Central memory CD8-positive, alpha-beta T cell (primary cell): ENCODE results near the gene ZNF500.

Source experiments
- ATAC-seq: fragments of 150-1000 bp; cut with Tn5 transposase; replicated peaks from 2 replicates; pipeline ENCODE4 v1.10.0; 2022; ENCODE audit warnings: mild to moderate bottlenecking, moderate FRiP score, moderate number of reproducible peaks; ENCODE audit not compliant: poor library complexity, severe bottlenecking; ENCODE audit errors: extremely low read depth
- DNase-seq, 2 donors: peaks; one replicate each; pipeline ENCODE4 v3.0.0; 2021; ENCODE audit warnings: low spot score in 2 of 2
- H3K27ac Mint-ChIP-seq: one replicate; pipeline ENCODE4 v1.8.0; 2022; ENCODE audit warnings: low read depth, mild to moderate bottlenecking, moderate library complexity, mixed read lengths
- H3K27me3 Mint-ChIP-seq: one replicate; pipeline ENCODE4 v1.8.0; 2022; ENCODE audit warnings: mixed read lengths
- H3K36me3 Mint-ChIP-seq: one replicate; pipeline ENCODE4 v1.8.0; 2022; ENCODE audit warnings: mild to moderate bottlenecking, moderate library complexity, mixed read lengths; ENCODE audit not compliant: insufficient read depth
- H3K4me1 Mint-ChIP-seq: one replicate; pipeline ENCODE4 v1.8.0; 2022; ENCODE audit warnings: mixed read lengths
- H3K4me3 Mint-ChIP-seq: one replicate; pipeline ENCODE4 v1.8.0; 2022; ENCODE audit warnings: mild to moderate bottlenecking, moderate library complexity, mixed read lengths
- H3K9me3 Mint-ChIP-seq: one replicate; pipeline ENCODE4 v1.8.0; 2022; ENCODE audit warnings: mixed read lengths

ZNF500 gene

GRCh38 chr16:4724661-4725270 lies 42.2 kb downstream of the ZNF500 start:
- Mint-ChIP-seq H3K27me3 (no peaks in the 10 kb centered on the region), H3K36me3 (peaks cover 18% of the 10 kb centered on the region), H3K4me1 (no peaks in the 10 kb centered on the region), H3K27ac (no peak overlapping the region), H3K4me3 (no peak overlapping the region), H3K9me3 (no peaks in the 10 kb centered on the region)
- ATAC-seq (no peak), DNase-seq (no peak)

DNA sequence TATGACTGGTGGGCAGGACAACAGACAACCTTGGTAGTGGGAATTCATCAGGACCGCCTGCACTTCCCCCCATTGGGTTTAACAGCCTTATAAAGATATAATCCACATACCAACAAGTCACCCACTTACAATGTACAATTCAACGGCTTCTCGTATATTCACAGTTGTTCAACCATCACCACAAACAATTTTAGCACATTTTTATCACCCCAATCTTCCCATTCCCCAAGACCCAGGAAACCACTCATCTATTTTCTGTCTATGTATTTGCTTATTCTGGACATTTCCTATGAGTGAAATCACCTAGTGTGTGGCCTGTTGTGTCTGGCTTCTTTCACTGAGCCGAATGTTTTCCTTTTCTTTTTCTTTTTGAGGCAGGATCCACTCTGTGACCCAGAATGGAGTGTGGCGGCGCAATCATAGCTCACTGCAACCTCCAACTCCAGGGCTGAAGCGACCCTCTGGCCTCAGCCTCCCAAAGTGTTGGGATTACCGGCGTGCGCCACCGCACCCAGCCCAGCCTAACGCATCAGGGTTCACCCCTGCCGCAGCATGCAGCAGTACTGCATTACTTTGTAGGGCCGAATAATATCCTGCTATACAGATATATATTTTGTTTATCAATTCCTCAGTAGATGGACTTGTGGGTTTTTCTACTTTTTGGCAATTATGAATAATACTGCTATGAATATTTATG lies 43.7 kb downstream of the ZNF500 start:
- Mint-ChIP-seq H3K36me3 (peaks cover 15% of the 10 kb centered on the region), H3K9me3 (no peaks in the 10 kb centered on the region), H3K27ac (no peak overlapping the region), H3K4me3 (no peak overlapping the region), H3K27me3 (no peaks in the 10 kb centered on the region), H3K4me1 (no peaks in the 10 kb centered on the region)
- DNase-seq (no peak), ATAC-seq (no peak)

GRCh38 chr16:4718466-4718865 lies 48.5 kb downstream of the ZNF500 start:
- H3K36me3 Mint-ChIP-seq: peaks cover 19% of the 10 kb centered on the region
- no peak for DNase-seq
- H3K4me3 Mint-ChIP-seq: no peak overlapping the region
- no peaks in the 10 kb centered on the region for H3K9me3 Mint-ChIP-seq
- no peak overlapping the region for H3K27ac Mint-ChIP-seq
- no peaks in the 10 kb centered on the region for H3K4me1 Mint-ChIP-seq
- no peak for ATAC-seq
- H3K27me3 Mint-ChIP-seq: no peaks in the 10 kb centered on the region

DNA sequence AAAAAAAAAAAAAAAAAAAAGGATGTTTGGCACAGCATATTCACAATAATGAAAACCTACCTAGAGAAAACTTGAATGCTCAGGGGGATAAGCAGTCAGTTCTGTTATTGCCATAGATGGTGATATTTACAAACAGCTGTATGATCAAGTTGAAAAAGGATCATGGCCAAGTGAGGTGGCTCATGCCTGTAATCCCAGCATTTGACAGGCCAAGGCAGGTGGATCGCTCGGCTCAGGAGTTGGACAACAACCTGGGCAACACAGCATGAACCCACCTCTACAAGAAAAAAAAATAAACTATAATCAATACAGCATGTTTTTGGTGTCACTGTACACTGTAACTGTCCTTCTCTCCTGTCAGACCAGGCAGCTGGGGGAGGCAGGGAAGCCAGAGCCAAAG lies 52.0 kb downstream of the ZNF500 start:
- no peak for ATAC-seq
- no peaks in the 10 kb centered on the region for H3K4me1 Mint-ChIP-seq
- H3K27ac Mint-ChIP-seq: no peak overlapping the region
- no peak for DNase-seq
- H3K4me3 Mint-ChIP-seq: no peak overlapping the region
- no peaks in the 10 kb centered on the region for H3K27me3 Mint-ChIP-seq
- peaks cover 32% of the 10 kb centered on the region for H3K36me3 Mint-ChIP-seq
- H3K9me3 Mint-ChIP-seq: no peaks in the 10 kb centered on the region

DNA sequence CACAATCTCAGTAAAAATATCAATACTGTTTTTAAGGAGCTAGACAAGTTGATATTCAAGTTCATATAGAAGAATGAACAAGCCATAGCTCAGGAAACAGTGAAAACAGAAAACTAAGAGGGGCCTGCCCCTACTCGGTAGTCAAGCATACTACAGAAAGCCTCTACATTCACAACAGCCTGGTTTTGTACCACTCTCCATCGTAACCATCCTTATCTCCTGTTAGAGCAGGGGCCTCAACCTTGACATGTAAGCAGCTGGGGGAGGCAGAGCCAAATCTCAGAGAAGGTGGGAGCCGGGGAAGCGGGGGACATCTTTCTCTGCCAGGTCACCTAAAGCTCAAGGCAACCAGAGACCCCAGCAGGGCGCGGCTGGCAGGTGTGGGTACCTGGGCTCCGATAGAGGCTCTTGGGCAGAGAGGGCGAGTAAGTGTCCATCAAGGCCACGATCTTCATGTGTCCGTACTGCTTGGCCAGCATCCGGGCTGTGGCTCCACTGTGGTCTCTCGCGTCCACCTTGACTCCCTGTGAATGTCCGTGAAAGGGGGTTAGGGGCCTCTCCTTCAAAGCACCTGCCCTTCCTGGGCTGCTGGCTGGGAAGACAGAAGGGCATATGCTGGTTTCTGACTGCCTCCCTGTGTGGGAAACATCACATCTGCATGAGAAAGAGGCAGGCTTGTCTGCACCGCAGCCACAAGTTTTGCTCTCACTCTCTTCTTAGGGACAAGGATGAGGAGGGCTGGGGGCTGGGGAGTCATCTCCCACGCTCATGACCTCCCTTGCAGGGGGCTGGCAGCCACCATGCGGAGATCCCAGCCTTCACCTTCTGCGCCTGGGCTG lies 53.1 kb downstream of the ZNF500 start:
- Mint-ChIP-seq H3K27ac (no peak overlapping the region), H3K27me3 (no peaks in the 10 kb centered on the region), H3K36me3 (peaks cover 38% of the 10 kb centered on the region), H3K4me3 (no peak overlapping the region), H3K4me1 (no peaks in the 10 kb centered on the region), H3K9me3 (no peaks in the 10 kb centered on the region)
- no peak for ATAC-seq
- DNase-seq: no peak

DNA sequence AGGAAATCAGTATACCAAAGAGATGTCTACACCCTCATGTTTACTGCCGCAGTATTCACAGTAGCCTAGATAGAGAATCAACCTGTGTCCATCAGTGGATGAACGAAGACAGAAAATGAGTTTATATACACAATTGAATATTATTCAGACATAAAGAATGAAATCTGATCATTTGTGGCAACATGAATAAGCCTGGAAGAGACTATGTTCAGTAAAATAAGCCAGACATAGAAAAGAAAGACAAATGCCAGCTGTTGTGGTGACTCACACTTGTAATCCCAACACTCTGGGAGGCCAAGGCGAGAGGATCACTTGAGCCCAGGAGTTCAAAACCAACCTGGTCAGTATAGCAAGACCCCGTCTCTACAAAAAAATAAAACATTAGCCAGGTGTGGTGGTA lies 57.5 kb downstream of the ZNF500 start:
- no peaks in the 10 kb centered on the region for H3K9me3 Mint-ChIP-seq
- peaks cover 34% of the 10 kb centered on the region for H3K36me3 Mint-ChIP-seq
- DNase-seq: no peak
- peaks cover 5% of the 10 kb centered on the region for H3K4me1 Mint-ChIP-seq
- no peak overlapping the region for H3K4me3 Mint-ChIP-seq
- no peak for ATAC-seq
- no peak overlapping the region for H3K27ac Mint-ChIP-seq
- no peaks in the 10 kb centered on the region for H3K27me3 Mint-ChIP-seq

DNA sequence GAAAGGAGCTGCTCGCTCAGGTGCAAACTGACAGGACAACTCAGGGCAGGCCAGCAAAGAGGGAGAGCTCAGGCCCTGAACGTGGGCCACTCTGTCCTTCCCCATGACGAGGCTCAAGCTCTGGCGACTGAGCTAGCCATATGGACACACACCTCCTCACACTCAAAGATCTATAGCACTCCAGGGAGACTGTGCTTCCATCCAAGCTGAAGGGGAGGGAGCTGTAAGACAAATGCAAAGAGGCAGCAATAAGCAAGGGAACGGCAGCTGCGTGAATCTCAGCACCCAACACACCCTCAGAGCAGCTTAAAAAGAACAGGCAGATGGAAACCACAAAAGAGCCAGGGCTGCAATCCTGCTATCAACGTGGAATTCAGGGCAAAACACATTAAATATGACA lies 60.1 kb downstream of the ZNF500 start:
- Mint-ChIP-seq H3K4me3 (no peak overlapping the region), H3K27ac (no peak overlapping the region), H3K9me3 (no peaks in the 10 kb centered on the region), H3K27me3 (no peaks in the 10 kb centered on the region), H3K4me1 (peaks cover 5% of the 10 kb centered on the region), H3K36me3 (peaks cover 21% of the 10 kb centered on the region)
- ATAC-seq (no peak), DNase-seq (no peak)

- no peak overlapping the region for H3K4me3 Mint-ChIP-seq
- no peaks in the 10 kb centered on the region for H3K27me3 Mint-ChIP-seq
- H3K36me3 Mint-ChIP-seq: peaks cover 17% of the 10 kb centered on the region
- peaks cover 5% of the 10 kb centered on the region for H3K4me1 Mint-ChIP-seq
- no peak for DNase-seq
- H3K27ac Mint-ChIP-seq: peak overlapping the region; percentile 38
- no peaks in the 10 kb centered on the region for H3K9me3 Mint-ChIP-seq
- ATAC-seq: no peak
These were observed 62.0 kb downstream of the ZNF500 start for GRCh38 chr16:4704913-4705312.

DNA sequence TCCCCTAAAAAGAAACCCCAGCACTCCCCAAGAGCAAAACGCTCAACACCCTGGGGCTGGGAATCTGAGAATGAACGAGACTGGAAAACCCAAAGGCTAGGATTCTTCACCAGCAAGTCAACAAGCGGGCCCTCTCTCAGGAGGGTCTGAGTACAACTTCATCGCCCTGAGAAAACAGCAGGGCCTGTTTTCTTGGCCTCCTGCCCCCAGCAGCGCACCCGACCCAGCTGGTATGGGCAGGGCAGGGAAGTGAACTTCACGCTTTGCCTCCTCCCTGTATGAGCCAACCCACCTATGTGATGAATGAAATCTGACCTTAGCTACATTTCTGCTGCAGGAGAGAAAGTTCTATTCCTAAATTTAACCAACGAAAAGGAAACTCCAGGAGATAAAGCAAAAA lies 62.5 kb downstream of the ZNF500 start:
- peaks cover 5% of the 10 kb centered on the region for H3K4me1 Mint-ChIP-seq
- H3K36me3 Mint-ChIP-seq: peaks cover 17% of the 10 kb centered on the region
- H3K4me3 Mint-ChIP-seq: no peak overlapping the region
- H3K9me3 Mint-ChIP-seq: no peaks in the 10 kb centered on the region
- no peak for DNase-seq
- no peaks in the 10 kb centered on the region for H3K27me3 Mint-ChIP-seq
- no peak overlapping the region for H3K27ac Mint-ChIP-seq
- ATAC-seq: no peak

GRCh38 chr16:4703906-4704305 lies 63.1 kb downstream of the ZNF500 start:
- H3K9me3 Mint-ChIP-seq: no peaks in the 10 kb centered on the region
- ATAC-seq (no peak), DNase-seq (no peak)
- H3K36me3 Mint-ChIP-seq: peaks cover 21% of the 10 kb centered on the region
- no peaks in the 10 kb centered on the region for H3K27me3 Mint-ChIP-seq
- H3K4me3 Mint-ChIP-seq: no peak overlapping the region
- H3K27ac Mint-ChIP-seq: no peak overlapping the region
- H3K4me1 Mint-ChIP-seq: peaks cover 5% of the 10 kb centered on the region

DNA sequence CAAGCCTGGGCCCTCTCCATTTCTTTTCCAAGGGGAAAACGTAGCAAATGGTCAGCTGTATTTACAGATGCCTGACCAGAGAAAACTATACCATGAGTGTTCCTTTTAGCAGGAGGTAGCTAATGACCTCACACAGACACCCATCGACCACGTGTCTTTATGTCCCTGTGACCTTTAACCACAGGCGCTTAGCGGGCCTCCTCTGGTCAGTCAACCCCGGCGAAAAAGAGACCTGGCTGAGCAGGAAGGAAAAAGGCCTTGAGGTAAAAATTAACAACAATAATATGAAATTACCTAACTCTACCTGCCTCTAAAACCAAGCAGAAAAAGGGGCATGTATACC lies 64.5 kb downstream of the ZNF500 start:
- H3K4me1 Mint-ChIP-seq: peaks cover 5% of the 10 kb centered on the region
- H3K4me3 Mint-ChIP-seq: no peak overlapping the region
- H3K36me3 Mint-ChIP-seq: peaks cover 27% of the 10 kb centered on the region
- H3K27ac Mint-ChIP-seq: no peak overlapping the region
- ATAC-seq (no peak), DNase-seq (no peak)
- no peaks in the 10 kb centered on the region for H3K27me3 Mint-ChIP-seq
- H3K9me3 Mint-ChIP-seq: no peaks in the 10 kb centered on the region

DNA sequence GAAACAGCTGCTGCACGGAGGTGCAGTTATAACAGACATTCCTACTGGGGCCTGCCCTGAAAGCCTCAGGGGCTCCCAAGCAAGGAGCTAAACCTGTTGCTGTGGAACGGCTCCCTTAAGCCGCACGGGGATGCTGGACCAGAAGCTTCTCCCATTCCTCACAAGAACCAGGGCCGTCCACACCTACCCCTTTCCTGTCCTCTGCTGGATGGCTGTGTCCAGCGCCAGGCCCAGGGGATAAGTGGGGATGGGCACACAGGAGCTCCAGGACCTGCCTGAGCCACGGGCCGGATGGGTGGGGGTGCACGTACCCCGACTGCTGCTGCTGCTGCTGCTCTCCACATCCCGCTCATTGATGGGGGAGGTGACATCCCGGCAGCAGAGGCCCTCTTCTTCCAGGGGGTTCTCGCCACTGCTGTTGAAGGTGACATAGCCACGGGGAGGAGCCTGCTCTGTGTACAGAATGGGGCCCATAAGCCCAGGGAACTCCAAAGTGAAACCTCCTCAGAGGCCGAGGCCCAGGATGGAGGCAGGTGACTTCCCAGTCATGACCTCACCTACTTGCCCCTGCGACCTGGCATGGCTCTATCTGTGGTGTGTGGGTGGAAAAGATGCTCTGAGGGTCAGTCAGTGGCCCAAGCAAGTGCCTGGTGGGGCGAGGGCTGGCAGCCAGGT lies 65.0 kb downstream of the ZNF500 start:
- Mint-ChIP-seq H3K36me3 (peaks cover 30% of the 10 kb centered on the region), H3K4me3 (no peak overlapping the region), H3K27me3 (no peaks in the 10 kb centered on the region), H3K9me3 (no peaks in the 10 kb centered on the region), H3K27ac (no peak overlapping the region), H3K4me1 (peaks cover 5% of the 10 kb centered on the region)
- ATAC-seq: no peak
- no peak for DNase-seq
